NOMO-1 treated with DMSO at 0.1 percent for 48 hours (cell line): ENCODE results near the gene UBE2QL1.

Experiments used
- DNase-seq: peaks from one replicate; lab custom pipeline; 2025; ENCODE audit not compliant: unreplicated experiment; lab: John Stamatoyannopoulos, UW

The UBE2QL1 gene

DNA sequence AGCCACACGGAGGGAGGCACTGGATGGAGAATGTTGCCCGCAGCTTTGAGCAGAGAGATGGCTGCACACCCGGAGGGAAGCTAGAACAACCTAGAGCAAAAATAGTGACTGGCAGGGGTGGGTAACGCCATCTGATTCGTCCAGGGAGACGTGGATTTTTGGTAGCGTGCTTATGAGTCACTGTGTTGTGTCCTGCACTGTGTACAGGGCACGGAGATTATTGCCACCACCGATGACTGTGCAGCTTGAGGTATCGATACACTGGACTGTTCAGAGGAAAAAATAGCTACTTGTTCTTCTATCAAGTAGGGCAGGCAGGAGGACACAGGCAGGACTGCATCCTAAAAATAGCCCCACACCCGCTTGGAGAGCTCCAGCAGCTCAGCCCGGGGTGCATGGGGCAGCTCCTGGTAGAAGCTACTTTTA lies 6.0 kb downstream of the UBE2QL1 start:
- DNase-seq: no peak

DNA sequence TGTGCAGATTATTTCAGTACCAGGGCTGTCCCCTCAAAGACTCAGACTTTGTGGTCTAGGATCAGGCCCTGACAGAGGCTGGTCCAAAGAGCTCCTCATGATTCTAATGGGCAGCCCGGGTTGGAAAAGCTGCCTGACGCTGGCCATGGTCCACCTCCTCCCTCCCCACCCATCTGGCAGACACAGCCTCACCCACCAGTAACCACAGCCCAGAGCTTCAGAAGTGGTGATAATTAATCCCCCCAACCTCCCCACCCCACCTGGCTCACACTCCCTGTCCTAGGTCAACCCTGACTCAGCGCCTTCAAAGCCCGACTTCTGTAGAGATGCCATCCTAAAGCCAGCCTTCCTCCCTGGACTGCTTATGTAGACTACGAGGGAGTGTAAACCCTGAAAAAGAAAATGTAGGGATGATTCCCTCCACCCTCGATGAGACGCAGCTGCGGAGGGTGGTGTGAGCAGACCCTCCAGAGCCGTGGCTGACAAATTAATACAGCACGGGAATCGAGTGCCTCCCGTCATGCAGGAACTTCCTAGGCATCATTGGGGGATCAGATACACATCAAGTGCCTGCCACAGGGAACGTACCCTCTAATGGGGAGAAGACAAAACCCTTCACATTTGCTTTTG lies 7.0 kb downstream of the UBE2QL1 start:
- DNase-seq: no peak

DNA sequence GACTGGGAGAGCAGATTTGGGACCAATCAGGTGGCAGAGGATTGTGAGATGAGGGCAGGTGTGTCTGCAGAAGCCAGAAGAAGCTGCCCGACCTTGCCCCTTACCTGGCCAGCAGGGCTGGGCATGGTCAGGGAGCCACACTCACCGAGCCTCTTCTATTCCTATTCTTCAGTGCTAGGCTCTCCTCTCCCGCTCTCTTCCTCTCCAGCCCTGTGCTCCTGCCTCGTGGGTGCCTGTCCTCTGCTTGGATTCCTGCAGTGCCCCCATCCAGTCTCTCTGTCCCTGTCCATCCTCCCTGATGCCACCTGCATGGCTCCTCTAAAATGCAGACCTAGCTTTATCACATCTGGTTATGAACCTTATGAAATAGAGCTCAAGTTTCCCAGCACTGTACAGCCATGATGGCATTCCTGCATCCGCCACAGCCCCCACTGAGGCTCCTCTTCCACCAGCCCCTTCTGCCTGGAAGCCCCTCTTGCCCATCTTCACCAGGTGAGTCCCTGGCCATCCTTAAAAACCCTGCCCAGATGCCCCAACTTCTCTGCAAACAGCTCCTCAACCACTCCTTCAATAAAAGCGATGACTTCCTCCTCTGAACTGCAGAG lies 8.2 kb downstream of the UBE2QL1 start:
- DNase-seq: no peak

DNA sequence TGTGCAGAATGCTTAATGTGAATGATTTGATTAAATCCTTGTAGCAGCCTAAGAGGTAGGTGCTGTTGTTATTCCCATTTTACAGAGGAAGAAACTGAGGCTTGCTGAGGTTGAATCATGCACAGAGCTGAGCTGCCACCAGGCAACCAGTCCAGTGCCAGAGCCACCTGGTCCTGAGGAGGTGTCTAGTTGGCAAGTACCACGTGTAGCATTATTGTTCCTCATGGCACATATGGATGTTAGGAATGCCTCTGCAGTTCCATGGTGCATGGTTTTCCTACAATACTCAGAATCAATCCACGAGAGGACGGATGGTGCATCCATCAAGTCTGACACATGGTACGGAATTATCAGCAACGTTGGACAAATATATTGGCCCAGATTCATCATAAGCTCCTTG lies 8.9 kb downstream of the UBE2QL1 start:
- DNase-seq: no peak

DNA sequence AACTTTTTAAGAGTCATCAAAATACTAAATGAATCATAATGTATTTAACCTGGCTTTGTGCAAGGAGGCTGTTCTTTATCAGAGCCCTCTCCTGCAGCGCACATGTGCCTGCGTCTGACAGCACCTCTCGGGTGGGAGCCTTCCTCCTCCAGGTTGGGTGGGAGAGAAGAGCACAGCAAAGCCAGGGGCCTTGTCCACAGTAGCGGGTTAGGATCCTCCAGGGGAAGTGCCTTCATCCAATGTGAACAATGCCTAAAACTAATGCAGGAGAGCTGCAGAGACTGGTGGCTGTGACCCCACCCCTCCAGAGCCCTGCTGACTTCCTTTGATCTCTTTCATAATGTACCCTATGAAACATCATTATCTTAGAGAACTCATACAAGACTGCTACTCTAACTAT lies 10.2 kb downstream of the UBE2QL1 start:
- DNase-seq: no peak

DNA sequence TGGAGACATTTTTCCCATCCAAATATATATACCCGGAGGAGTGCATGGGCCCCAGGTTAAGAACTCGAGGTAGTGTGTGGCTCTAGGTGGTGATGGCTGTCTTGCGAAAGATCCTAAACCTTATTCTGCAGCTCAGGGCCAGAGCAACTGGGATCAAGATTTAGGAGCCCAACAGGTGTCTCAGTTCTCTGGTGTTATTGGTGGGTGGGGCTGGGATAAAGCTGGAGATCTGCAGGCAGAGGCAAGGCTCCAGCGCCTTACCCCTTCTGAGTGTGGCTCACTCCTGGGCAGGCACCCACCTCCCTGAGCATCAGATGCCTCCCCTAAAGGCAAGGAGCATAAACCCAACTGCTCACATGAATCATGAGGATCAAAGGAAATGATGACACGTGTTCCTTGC lies 11.2 kb downstream of the UBE2QL1 start:
- no peak for DNase-seq

DNA sequence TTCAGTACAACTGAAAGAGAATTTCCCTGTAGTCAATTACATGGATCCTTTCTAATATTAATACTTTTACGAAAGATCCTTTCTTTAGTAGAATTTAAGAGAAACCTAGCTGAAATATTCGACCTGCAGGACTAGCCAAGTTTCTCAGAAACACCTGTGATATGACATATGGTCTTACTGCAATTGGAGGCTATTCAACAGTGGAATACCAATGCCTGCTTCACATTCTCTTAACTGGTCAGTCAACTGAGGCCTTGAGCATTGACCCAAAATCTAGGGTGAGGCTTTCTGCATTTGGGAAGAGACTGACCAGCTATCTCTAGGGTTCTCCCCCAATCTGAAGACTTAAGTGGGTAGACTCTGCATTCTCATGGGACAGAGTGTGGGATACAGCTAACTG lies 12.3 kb downstream of the UBE2QL1 start:
- DNase-seq: no peak

DNA sequence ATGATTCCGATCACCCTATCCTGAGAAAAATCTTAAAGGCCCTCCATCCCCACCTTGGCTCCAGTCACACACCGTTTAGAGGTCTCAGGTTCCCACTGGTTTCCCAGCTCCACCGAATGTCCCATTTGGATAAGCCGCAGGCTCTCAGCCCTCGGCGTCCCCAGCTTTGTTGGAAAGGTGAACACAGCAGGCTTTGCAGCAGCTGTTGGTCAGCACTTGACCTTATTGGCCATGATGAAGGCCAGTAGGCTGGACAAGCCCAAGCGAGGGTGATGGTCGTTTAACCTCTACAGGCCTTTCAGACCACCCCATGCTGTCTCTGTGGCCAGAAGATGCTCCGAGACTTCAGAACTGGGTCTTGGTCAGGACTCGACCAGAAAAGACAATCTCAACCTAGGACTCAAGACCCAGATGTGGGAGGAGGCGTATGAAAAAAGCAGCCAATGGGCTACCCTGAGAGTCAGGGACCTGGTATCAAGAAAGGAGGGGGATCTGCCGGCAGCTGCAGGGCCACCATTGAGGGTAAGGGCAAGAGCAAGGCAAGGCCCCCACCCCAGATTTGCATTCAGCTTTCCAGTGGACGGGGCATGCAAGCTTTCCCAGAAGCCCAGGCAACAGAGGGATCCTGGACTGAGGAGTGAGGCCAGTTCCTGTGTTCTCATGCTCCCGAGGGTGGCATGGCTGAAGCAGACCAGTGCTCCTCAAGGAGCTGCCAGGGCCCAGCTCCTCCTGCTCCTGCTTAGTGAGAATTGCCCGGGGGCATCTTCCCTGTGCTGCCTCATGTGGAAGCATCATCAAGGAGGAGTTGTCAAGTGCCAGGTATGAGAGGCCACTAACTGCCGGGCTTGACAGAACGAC lies 13.4 kb downstream of the UBE2QL1 start:
- no peak for DNase-seq

DNA sequence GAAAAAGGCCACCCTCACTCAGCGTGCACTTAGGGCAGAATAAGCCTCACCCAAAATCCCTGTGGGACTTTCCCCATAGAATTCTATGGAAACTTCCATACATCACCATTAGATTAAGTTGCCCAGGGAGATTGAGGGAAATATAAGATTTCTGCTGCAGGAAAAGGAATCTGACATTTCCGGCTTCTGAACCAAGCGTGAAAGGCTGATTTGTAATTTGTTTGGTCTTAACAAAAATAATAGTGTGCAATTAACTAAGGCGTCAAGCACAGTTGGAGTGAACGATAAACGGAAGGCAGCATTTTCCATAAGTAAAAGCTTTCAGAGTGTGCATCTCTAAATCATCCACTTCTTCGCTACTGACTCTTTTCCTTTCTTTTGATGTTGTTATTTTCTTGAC lies 14.0 kb downstream of the UBE2QL1 start:
- no peak for DNase-seq

DNA sequence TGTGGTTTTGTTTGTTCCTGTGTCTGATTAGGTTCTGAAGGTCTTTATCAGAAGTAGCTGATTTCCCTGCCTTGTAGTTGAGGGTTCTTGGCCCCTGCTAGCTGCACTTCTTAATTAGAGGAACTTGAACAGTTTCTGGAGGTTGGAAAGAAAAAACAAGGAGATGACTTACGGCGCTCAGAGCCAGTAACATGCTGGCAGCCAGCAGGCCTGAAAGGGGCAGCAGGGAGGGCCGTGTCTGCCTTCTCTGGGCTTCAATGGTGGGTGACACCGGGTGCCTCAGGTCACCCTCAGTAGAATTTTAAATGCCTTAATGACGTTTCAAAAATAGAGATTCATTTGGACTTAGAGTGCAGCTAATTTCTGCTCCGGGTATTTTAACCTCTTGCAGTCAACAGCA lies 15.8 kb downstream of the UBE2QL1 start:
- DNase-seq: no peak

DNA sequence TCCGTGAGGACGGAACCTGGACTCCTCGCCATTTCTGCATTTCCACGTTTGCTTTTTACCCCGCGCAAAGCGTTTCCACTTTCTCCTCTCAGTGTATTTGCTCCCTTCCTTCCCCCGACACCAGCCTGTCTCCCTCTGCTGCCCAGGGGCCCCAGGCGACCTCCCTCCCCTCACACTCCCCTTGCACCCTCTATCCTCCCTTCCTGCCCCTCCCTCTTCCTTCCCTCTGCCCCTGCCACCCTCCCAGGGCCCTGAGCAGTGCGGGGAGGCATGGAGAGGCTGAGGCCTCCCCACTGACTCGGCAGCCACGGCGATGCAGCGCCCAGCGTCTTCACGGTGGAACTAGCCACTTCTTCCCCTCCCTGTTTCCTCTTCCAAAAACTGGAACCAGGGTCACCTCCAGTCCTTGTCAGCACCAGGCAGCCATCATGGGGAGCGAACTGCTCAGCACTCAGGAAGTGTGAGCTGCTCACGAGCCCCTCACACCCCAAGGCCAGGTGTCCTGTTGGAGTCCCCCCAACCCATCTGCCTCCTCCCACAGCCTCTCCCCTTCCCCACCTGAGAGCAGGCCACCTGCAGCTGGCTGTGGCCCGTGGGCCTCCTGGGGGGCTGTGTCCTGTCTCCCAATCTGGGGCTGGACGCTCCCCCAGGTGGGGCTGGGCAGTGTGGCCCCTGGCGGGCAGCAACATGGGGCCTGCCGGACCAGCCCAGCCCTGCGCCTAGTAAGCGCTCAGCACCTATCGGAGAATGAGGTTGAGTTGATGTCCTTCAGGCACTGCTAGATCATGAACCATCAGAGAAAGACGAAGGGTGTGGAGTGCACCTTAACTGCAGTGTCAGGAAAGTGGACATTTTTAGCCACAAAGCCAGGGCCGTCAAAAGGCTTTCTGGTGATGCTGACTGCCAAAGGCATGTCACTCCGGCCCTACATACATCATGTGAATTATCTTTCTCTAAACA lies 17.5 kb downstream of the UBE2QL1 start:
- no peak for DNase-seq

DNA sequence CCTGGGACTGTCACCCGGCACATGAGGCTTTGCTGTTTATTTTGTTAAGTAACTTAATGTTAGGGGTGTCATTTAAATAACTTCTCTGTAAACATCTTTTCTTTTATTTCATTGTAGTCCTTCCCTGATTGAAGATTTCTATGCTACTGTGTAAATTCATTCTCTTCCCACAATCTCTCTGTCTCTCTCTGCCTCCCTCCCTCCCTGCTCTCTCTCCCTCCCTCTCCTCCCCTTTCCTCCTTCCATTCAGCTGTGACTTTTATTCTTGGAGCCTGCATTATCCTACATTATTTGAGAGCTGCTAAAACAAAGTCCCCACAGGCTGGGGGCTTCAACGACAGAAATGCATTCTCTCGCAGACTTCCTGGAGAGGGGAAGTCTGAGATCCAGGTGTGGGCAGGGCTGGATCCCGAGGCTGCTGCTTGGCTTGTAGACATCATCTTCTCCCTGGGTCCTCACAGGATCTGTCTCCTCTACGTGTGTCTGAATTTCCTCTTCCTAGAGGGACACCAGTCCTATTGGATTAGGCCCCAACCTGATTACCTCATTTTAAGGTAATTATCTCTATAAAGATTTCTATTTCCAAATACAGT lies 18.4 kb downstream of the UBE2QL1 start:
- DNase-seq: no peak

DNA sequence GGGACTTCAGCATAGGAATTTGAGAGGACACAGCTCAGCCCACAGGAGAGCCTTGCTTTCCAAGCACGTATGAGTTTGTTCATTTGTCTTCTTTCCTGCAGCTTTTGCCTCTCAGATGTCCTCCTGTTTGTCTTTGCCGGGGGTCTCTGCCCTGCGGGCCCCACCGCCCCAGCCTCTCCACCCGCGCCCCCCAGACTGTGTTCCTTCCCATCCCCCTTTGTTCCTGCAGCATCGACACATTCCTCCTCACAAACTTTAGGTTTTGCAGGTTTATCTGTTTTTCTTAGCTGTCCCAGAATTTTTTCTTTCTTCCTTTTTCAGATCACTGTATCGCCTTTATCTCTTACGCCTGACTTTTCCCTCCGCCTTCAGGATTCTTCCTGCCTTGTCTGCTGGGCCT lies 18.9 kb downstream of the UBE2QL1 start:
- DNase-seq: no peak

DNA sequence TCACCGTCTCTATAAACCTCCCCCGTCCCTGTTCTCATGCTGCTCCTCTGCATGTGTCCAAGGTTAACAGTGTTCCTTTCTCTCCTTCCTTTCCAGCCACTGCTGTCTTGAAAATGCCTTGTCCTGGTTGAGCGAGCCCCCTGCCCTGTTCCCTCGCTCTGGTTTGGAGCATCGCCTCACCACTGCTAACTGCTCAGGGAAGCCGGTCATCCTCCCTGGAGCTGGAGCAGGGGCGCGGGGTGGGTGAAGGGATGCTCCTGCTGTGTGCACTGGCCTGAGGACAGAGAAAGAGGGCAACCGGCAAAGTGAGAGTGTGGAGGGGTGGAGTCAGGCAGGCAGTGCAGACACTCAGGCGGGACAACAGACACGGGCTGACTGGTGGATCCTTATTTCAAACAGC lies 19.4 kb downstream of the UBE2QL1 start:
- no peak for DNase-seq

DNA sequence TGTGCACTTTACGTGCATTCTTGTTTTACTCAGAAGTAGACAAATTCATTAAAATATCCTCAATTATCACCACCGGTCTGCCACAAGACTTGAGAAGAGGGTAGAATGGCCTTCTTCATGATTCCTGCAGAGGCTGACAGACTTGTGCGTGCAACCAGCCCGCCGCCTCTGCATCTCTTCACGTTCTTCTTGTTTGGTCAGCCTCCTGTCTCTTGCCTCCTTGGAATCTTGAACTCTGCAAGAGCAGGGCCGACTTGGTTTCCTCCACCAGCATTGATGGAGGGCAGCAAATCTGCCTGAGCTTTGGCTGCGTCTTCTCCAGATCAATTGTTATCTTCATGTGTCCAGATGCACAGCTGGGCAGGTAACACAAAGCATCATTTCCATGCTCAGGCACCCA lies 20.2 kb downstream of the UBE2QL1 start:
- no peak for DNase-seq

DNA sequence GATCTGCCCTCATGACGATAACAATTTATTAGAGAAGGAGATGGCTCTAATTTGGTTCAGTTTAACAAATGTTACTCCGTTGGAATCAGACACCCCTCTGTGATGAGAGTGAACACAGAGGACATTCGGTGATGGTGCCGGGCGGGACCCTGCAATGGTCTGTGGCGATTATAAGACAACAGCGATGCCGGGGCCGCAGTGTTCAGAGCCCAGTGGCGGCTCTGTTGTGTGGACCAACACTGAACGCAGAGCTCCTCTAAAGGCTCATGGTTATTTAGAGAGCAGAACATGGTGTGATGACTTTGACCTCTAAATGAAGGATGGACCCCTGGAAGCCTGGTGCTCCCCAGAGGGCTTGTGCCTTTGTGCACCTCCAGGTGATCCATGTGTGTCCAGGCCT lies 21.2 kb downstream of the UBE2QL1 start:
- DNase-seq: no peak

DNA sequence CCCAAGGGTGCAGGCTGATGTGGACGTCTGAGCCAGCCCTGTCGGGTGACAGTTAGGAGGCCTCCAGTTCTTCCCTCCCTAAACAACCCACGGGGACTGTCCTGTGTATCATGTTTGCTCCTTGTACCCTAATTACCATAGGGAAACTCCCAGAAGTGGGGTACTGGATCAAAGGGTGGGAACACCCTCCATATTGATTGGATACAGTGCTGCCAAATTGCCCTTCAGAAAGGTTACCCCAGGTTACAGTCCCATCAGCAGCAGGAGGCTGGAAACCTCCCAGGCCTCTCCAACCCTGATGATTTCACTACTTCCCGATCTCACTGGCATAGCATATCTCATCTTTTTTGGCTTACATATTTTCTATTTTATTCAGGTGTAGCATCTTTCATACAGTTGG lies 22.0 kb downstream of the UBE2QL1 start:
- DNase-seq: no peak

DNA sequence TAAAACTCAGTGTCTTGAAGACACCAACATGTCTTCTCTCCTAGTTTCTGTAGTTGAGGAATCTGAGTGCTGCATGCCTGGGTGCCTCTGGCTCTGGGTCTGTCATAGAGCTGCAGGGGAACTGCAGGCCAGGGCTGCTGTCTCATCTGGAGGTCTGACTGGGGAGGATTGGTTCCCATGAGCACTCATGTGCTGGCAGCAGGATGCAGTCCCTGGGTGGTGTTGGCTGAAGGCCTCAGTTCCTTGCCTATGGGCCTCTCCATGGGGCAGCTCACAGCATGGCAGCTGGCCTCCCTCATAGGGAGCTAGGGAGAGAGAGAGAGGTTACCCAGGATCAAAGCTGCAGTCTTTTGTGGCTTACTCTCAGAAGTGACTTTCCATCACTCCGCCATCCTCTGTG lies 22.6 kb downstream of the UBE2QL1 start:
- DNase-seq: no peak

DNA sequence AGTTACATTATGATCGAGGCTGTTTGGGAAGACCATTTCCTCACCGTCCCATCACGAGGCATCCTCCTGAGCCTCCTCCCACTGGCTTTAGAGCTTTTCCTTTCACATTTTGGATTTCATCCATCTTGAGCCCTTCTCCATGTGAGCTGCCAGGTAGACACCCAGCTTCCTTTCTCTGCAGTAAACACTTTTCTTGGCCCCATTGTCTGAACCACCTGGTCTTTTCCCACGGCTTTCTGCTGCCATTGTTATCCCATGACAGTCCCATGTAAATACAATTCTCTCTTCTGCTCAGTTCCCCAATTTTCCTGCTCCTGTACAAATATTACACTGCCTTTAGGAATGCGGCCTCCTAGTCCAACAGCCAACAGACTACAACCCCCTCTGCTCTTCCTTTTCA lies 24.1 kb downstream of the UBE2QL1 start:
- no peak for DNase-seq

DNA sequence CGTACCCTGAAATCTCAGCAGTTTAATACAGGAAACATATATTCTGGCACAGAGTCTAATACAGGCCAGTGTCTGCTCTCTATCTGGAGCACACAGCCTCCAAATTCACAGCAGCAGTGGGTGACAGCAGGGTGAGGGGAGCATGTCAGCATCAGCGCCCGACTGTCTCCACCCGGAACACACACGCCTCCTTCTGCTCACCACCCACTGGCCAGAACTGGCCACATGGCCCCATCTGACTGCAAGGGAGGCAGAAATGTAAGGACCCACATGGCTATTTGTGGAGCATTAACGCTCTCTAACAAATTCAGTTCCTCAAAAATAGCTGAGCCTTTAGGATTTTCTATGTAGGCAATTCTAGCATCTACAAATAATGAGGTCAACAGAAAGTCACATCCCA lies 24.6 kb downstream of the UBE2QL1 start:
- DNase-seq: no peak
